Endothelial cell of umbilical vein (primary cell): ENCODE measurements around the gene VGLL4. TPM values are rescaled to one million over a fixed set of nuclear protein-coding genes. Genes with fewer than 3 reads are reported as not detected.

Experiments
- BruUV-seq: library from RNA; stranded (reverse); fragments of 400-500 nt; replicated peaks from 2 replicates; lab custom pipeline; 2021; lab: Mats Ljungman, UMichigan
- CTCF ChIA-PET: fragments of 300-600, 350-600 bp; sonication (Branson Sonifier 250); formaldehyde crosslinking; loops from one replicate; lab custom pipeline; 2021; ENCODE audit warnings: antibody characterized with exemption, inconsistent platforms; lab: Charles Lee
- POLR2A ChIA-PET: fragments of 300-600, 350-600 bp; sonication (Branson Sonifier 250); formaldehyde crosslinking; loops from one replicate; lab custom pipeline; 2021; ENCODE audit warnings: antibody characterized with exemption, inconsistent platforms; lab: Charles Lee
- DNase-seq: peaks from one replicate; pipeline ENCODE4 v3.0.0-alpha.2; 2011; ENCODE audit warnings: low read depth, low spot score
- FAIRE-seq: peaks from 2 replicates; lab custom pipeline; 2011; peaks lifted over from hg19 to GRCh38; lab: Jason Lieb, UNC
- H2AFZ ChIP-seq: 2 replicates; pipeline ENCODE4 v1.6.0; 2012; ENCODE audit warnings: low read depth, low read length, control low read depth, inconsistent platforms
- H3K27ac ChIP-seq: 2 replicates; pipeline ENCODE4 v1.5.1; 2011; ENCODE audit warnings: low read depth, mild to moderate bottlenecking, control low read depth, low read length, moderate library complexity; ENCODE audit not compliant: insufficient read depth
- H3K27me3 ChIP-seq, 2 experiments: 2 replicates each; pipeline versions ENCODE4 v1.6.0 to v1.6.1; 2011; ENCODE audit warnings: low read length in 2 of 2, mixed read lengths in 1 of 2; ENCODE audit not compliant: control insufficient read depth in 2 of 2, insufficient read depth in 2 of 2
- H3K36me3 ChIP-seq, 2 experiments: 2 replicates in 1 of 2; 3 replicates in 1 of 2; pipeline ENCODE4 v1.5.1; 2011; ENCODE audit warnings: low read length in 2 of 2, mild to moderate bottlenecking in 1 of 2, moderate library complexity in 1 of 2; ENCODE audit not compliant: control insufficient read depth in 2 of 2, insufficient read depth in 2 of 2; ENCODE audit errors: extremely low read depth in 1 of 2
- H3K4me1 ChIP-seq: 3 replicates; pipeline ENCODE4 v1.5.1; 2011; ENCODE audit warnings: mild to moderate bottlenecking, low read length; ENCODE audit not compliant: control insufficient read depth, insufficient read depth; ENCODE audit errors: extremely low read depth
- H3K4me2 ChIP-seq: 2 replicates; pipeline ENCODE4 v1.6.1; 2011; ENCODE audit warnings: low read length, control low read depth, mixed read lengths; ENCODE audit not compliant: insufficient read depth
- H3K4me3 ChIP-seq, 3 experiments: fragments of 200-600 bp in 1 of 3; sonication (generic), shearing (Covaris generic) in 1 of 3; replicated peaks in 1 of 3; 2 replicates each; pipeline ENCODE4 v1.5.1; 2011 to 2016; ENCODE audit warnings: control low read depth in 3 of 3, low read length in 3 of 3, mild to moderate bottlenecking in 2 of 3, inconsistent platforms in 1 of 3, low read depth in 1 of 3, moderate library complexity in 1 of 3; ENCODE audit not compliant: insufficient read depth in 1 of 3
- H3K79me2 ChIP-seq: 2 replicates; pipeline ENCODE4 v1.6.0; 2012; ENCODE audit warnings: low read length, inconsistent platforms; ENCODE audit not compliant: control insufficient read depth, insufficient read depth
- H3K9ac ChIP-seq: replicated peaks from 2 replicates; pipeline ENCODE3; 2011; ENCODE audit warnings: low read length, control low read depth; ENCODE audit not compliant: insufficient read depth; ENCODE audit errors: extremely low read depth
- H3K9me1 ChIP-seq: replicated peaks from 3 replicates; pipeline ENCODE4 v1.6.0; 2011; ENCODE audit warnings: mild to moderate bottlenecking, low read length; ENCODE audit not compliant: control insufficient read depth, insufficient read depth; ENCODE audit errors: extremely low read depth
- H3K9me3 ChIP-seq: replicated peaks from 2 replicates; pipeline ENCODE4 v1.5.1; 2012; ENCODE audit warnings: low read length, inconsistent platforms; ENCODE audit not compliant: control insufficient read depth, insufficient read depth
- H4K20me1 ChIP-seq: replicated peaks from 2 replicates; pipeline ENCODE3; 2011; ENCODE audit warnings: mild to moderate bottlenecking, low read length; ENCODE audit not compliant: control insufficient read depth, insufficient read depth; ENCODE audit errors: extremely low read depth
- EZH2 ChIP-seq: IDR thresholded peaks from 2 replicates; pipeline ENCODE4 v1.6.1; 2012; ENCODE audit warnings: borderline replicate concordance, low read depth, mild to moderate bottlenecking, moderate library complexity, low read length, inconsistent platforms; ENCODE audit not compliant: severe bottlenecking
- FOS ChIP-seq: IDR thresholded peaks from 2 replicates; pipeline ENCODE4 v1.6.1; 2011; ENCODE audit warnings: mild to moderate bottlenecking, low read length, moderate library complexity, borderline replicate concordance; ENCODE audit not compliant: insufficient read depth
- GATA2 ChIP-seq: IDR thresholded peaks from 2 replicates; pipeline ENCODE4 v1.7.0; 2011; ENCODE audit warnings: low read depth, mild to moderate bottlenecking, moderate library complexity, mixed read lengths, low read length; ENCODE audit not compliant: insufficient read length, insufficient read depth
- JUN ChIP-seq: IDR thresholded peaks from 2 replicates; pipeline ENCODE4 v1.6.1; 2011; ENCODE audit warnings: borderline replicate concordance, low read depth; ENCODE audit not compliant: insufficient read length, insufficient read depth
- MYC ChIP-seq: IDR thresholded peaks from one replicate; pipeline ENCODE4 v1.6.1; 2011; ENCODE audit warnings: mild to moderate bottlenecking, low read depth, low read length
- POLR2A ChIP-seq: IDR thresholded peaks from 2 replicates; pipeline ENCODE4 v1.6.1; 2012; ENCODE audit warnings: low read depth, mild to moderate bottlenecking, control low read depth, low read length
- POLR2AphosphoS5 ChIP-seq: IDR thresholded peaks from 2 replicates; pipeline ENCODE4 v1.6.1; 2012; ENCODE audit warnings: low read depth, mild to moderate bottlenecking, control low read depth, low read length, moderate library complexity; ENCODE audit not compliant: insufficient read depth
- dilution Hi-C: fragments of 300-500 bp; cut with MboI; formaldehyde crosslinking; loops from one replicate; pipeline ENCODE4 v1.15.0; 2019; ENCODE audit warnings: low sequenced_read_pairs; ENCODE audit not compliant: extremely low pct_ligation_motif_present
- intact Hi-C: fragments of 100-400 bp; cut with micrococcal nuclease; formaldehyde crosslinking; loops from one replicate; pipeline ENCODE4 v1.10.0; 2022
- polyA plus RNA-seq, 4 experiments: library from polyadenylated mRNA; depleted of rRNA in 3 of 4; stranded (reverse) in 3 of 4; unstranded in 1 of 4; fragments of >200 nt; gene quantifications; 2 replicates each; pipeline versions ENCODE4 v1.2.1 to v1.2.3, GENCODE V29; 2011 to 2012; ENCODE audit warnings: missing spikeins in 1 of 4
- total RNA-seq: library from RNA; stranded (reverse); gene quantifications from 2 replicates; pipeline ENCODE4 v1.2.3, GENCODE V29; 2021
- TF ChIP-seq, protein P1 (sequence below), 2 donors: IDR thresholded peaks; 1 replicate in 1 of 2; 2 replicates in 1 of 2; pipeline ENCODE4 v1.5.1; 2011; ENCODE audit warnings: low read length in 2 of 2, mild to moderate bottlenecking in 2 of 2, moderate library complexity in 2 of 2, control low read depth in 1 of 2, inconsistent platforms in 1 of 2, low read depth in 1 of 2; ENCODE audit not compliant: insufficient read depth in 1 of 2; ENCODE audit errors: extremely low read depth in 1 of 2
- TF ChIP-seq, protein P2 (sequence below): IDR thresholded peaks from 2 replicates; pipeline ENCODE4 v1.6.1; 2011; ENCODE audit not compliant: insufficient read depth, insufficient read length

Gene VGLL4
- total and polyA plus RNA-seq, 2 donors (not counting 3 experiments of a cell fraction or from before 2014, with no cell fraction given), result 67.0 to 78.9 TPM

DNA sequence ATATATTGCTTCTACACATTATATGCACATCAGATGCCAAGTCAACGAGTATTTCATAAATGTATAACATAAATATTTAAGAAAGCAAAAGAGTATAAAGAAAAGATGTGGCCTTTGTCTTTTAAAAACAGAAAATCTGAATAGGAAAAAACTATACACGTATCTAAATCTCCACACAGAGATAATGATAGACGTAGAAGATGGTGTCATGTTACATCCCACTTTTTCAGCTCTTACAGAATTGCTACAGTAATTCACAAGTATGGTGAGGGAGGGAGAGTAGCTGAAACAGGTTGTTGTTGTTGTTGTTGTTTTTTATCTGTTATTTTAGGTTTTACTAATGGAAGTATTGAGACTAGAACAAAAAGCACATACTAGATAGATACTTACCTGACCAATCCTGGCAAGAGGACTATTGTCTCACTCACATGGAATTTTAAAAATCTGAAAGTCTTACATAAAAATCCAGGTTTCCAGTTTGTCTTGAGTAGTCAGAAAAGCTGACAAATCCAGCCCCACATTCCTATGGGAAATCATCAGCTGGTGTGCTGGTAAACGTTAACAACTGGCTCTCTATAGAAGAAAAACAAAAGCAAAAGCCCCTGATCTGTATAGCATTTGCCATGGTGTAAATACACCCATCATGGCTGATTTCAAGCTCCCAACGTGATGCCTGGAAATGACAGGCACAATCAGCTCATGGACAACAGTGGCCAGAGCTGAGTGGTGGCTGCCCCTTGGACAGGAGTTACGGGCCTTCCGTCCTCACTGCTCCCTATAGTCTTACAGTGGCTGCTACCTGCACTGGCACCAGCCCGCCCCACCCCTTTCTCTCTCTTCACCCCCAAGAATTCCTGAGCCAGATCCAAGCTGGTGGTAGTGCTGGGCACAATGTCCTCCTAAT lies 47.4 kb upstream of the VGLL4 start:
- H3K9ac ChIP-seq, result no peak overlapping the region
- no peaks in the 10 kb centered on the region for H3K4me1 ChIP-seq
- dilution Hi-C loops, result no loop called here
- POLR2A ChIA-PET, result no interaction called here
- CTCF ChIA-PET, result interaction anchor here (1.6 to 2.6 kb wide), 2 partner anchors 10 to 12 kb away, joined by 5 to 8 read pairs; no protein-coding TSS in a partner anchor
- intact Hi-C loops, result no loop called here
- H4K20me1 ChIP-seq, result no peaks in the 10 kb centered on the region
- no peaks in the 10 kb centered on the region for H3K9me3 ChIP-seq
- H3K9me1 ChIP-seq, result no peaks in the 10 kb centered on the region
- H2AFZ ChIP-seq, result no peak overlapping the region
- H3K27ac ChIP-seq, result no peak overlapping the region
- no peak for FAIRE-seq
- no peak overlapping the region for H3K4me3 ChIP-seq
- DNase-seq, result peak; percentile 21
- no peaks in the 10 kb centered on the region for H3K27me3 ChIP-seq
- no TSS peak for BruUV-seq
- H3K4me2 ChIP-seq, result no peak overlapping the region
- H3K79me2 ChIP-seq, result no peaks in the 10 kb centered on the region
- H3K36me3 ChIP-seq, result no peaks in the 10 kb centered on the region
- TF ChIP-seq FOS (no peak), JUN (no peak), GATA2 (no peak), MYC (no peak), POLR2AphosphoS5 (no peak), EZH2 (no peak), POLR2A (no peak)
- TF ChIP-seq, protein P1, sequence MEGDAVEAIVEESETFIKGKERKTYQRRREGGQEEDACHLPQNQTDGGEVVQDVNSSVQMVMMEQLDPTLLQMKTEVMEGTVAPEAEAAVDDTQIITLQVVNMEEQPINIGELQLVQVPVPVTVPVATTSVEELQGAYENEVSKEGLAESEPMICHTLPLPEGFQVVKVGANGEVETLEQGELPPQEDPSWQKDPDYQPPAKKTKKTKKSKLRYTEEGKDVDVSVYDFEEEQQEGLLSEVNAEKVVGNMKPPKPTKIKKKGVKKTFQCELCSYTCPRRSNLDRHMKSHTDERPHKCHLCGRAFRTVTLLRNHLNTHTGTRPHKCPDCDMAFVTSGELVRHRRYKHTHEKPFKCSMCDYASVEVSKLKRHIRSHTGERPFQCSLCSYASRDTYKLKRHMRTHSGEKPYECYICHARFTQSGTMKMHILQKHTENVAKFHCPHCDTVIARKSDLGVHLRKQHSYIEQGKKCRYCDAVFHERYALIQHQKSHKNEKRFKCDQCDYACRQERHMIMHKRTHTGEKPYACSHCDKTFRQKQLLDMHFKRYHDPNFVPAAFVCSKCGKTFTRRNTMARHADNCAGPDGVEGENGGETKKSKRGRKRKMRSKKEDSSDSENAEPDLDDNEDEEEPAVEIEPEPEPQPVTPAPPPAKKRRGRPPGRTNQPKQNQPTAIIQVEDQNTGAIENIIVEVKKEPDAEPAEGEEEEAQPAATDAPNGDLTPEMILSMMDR (IDR thresholded peaks at IDR 0.05; ENCODE audit: extremely low read depth in 1 of 2, insufficient read depth in 1 of 2, low read depth in 1 of 2, low read length in 2 of 2), result no peak
- TF ChIP-seq, protein P2, sequence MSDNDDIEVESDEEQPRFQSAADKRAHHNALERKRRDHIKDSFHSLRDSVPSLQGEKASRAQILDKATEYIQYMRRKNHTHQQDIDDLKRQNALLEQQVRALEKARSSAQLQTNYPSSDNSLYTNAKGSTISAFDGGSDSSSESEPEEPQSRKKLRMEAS, result no peak
